HepG2 (cell line): ENCODE measurements around the gene CPEB2. TPM values are rescaled to one million over a fixed set of nuclear protein-coding genes. Genes with fewer than 3 reads are reported as not detected.
A peak's percentile ranks its signal among the peaks of the same experiment; 100 is the strongest.

ENCODE experiments used
- ATAC-seq: fragments of 200-7000 bp; cut with Tn5 transposase; 3 replicates; pipeline ENCODE4 v1.9.1; 2020; ENCODE audit warnings: mild to moderate bottlenecking, moderate library complexity
- BruUV-seq: library from RNA; stranded (reverse); fragments of 400-500 nt; replicated peaks from 2 replicates; lab custom pipeline; 2021; lab: Mats Ljungman, UMichigan
- CTCF ChIA-PET: fragments of 300-600 bp; formaldehyde crosslinking; extraction: SDS; loops from one replicate; lab custom pipeline; 2021; ENCODE audit warnings: low total read pairs, inconsistent platforms, low intra/inter-chr PET ratio; lab: Yijun Ruan, JAX
- POLR2A ChIA-PET: fragments of 350-600 bp; sonication (Branson Sonifier 250); formaldehyde crosslinking; loops from one replicate; lab custom pipeline; 2020; ENCODE audit warnings: antibody characterized with exemption, inconsistent platforms; lab: Yijun Ruan, JAX
- DNase-seq: peaks from one replicate; pipeline ENCODE4 v3.0.0-alpha.2; 2015; ENCODE audit warnings: low spot score
- FAIRE-seq: peaks from 3 replicates; lab custom pipeline; 2011; peaks lifted over from hg19 to GRCh38; lab: Jason Lieb, UNC
- H2AFZ ChIP-seq: one replicate; pipeline ENCODE4 v1.6.1; 2011; ENCODE audit warnings: low read length, inconsistent platforms
- H3K27ac ChIP-seq: fragments of 300-600 bp; 3 replicates; pipeline ENCODE4 v1.8.0; 2011; ENCODE audit warnings: mixed run types, mild to moderate bottlenecking, mixed read lengths, low read length, inconsistent platforms; ENCODE audit not compliant: insufficient read depth; ENCODE audit errors: extremely low read length
- H3K27me3 ChIP-seq, 2 experiments: fragments of 200-600 bp in 1 of 2; 2 replicates in 1 of 2; 3 replicates in 1 of 2; pipeline versions ENCODE4 v1.6.0 to v1.8.0; 2011; ENCODE audit warnings: low read length in 2 of 2, mild to moderate bottlenecking in 2 of 2, moderate library complexity in 2 of 2, inconsistent platforms in 1 of 2; ENCODE audit not compliant: insufficient read depth in 2 of 2, control insufficient read depth in 1 of 2
- H3K36me3 ChIP-seq, 2 experiments: fragments of 200-600 bp in 1 of 2; replicated peaks in 1 of 2; 2 replicates in 1 of 2; 3 replicates in 1 of 2; pipeline versions ENCODE4 v1.5.1 to v1.8.0; 2011; ENCODE audit warnings: low read length in 2 of 2, inconsistent platforms in 1 of 2; ENCODE audit not compliant: insufficient read depth in 2 of 2, control insufficient read depth in 1 of 2
- H3K4me1 ChIP-seq: 2 replicates; pipeline ENCODE4 v1.5.1; 2012; ENCODE audit warnings: low read length, inconsistent platforms; ENCODE audit not compliant: insufficient read depth
- H3K4me2 ChIP-seq: 2 replicates; pipeline ENCODE4 v1.6.0; 2011; ENCODE audit warnings: low read depth, low read length, inconsistent platforms
- H3K4me3 ChIP-seq, 3 experiments: fragments of 200-600 bp in 1 of 3; sonication (generic), shearing (Covaris generic) in 1 of 3; replicated peaks in 1 of 3; 2 replicates each; pipeline ENCODE4 v1.5.1; 2011 to 2016; ENCODE audit warnings: low read length in 3 of 3, inconsistent platforms in 2 of 3, low read depth in 2 of 3, mild to moderate bottlenecking in 2 of 3, control low read depth in 1 of 3, mixed read lengths in 1 of 3; ENCODE audit not compliant: insufficient read depth in 1 of 3
- H3K79me2 ChIP-seq: one replicate; pipeline ENCODE4 v1.6.1; 2011; ENCODE audit warnings: low read length, inconsistent platforms; ENCODE audit not compliant: insufficient read depth
- H3K9ac ChIP-seq: 2 replicates; pipeline ENCODE4 v1.6.0; 2011; ENCODE audit warnings: mild to moderate bottlenecking, low read depth, low read length, inconsistent platforms; ENCODE audit not compliant: insufficient read depth
- H3K9me3 ChIP-seq: 2 replicates; pipeline ENCODE4 v1.5.1; 2012; ENCODE audit warnings: mild to moderate bottlenecking, low read length
- H4K20me1 ChIP-seq: 2 replicates; pipeline ENCODE4 v1.6.0; 2011; ENCODE audit warnings: inconsistent platforms, mild to moderate bottlenecking, low read length, moderate library complexity; ENCODE audit not compliant: insufficient read depth
- ARID3A ChIP-seq: IDR thresholded peaks from 2 replicates; pipeline ENCODE4 v1.6.1; 2012; ENCODE audit warnings: low read depth, low read length, improper control_type of control experiment
- ARNT ChIP-seq: fragments of 450-650 bp; IDR thresholded peaks from 2 replicates; pipeline ENCODE4 v1.6.1; 2017
- ATF3 ChIP-seq: sonication (generic); formaldehyde crosslinking; IDR thresholded peaks from 2 replicates; pipeline ENCODE4 v1.4.0; 2020; ENCODE audit warnings: missing genetic modification reagents
- CC2D1A ChIP-seq: sonication (generic); formaldehyde crosslinking; IDR thresholded peaks from 2 replicates; pipeline ENCODE4 v1.8.1; 2023; ENCODE audit warnings: mild to moderate bottlenecking, missing genetic modification reagents
- FOXK1 ChIP-seq: sonication (generic); formaldehyde crosslinking; IDR thresholded peaks from 2 replicates; pipeline ENCODE4 v1.4.0; 2020; ENCODE audit warnings: low read depth, missing genetic modification reagents, borderline replicate concordance
- GLMP ChIP-seq: sonication (generic); formaldehyde crosslinking; IDR thresholded peaks from 2 replicates; pipeline ENCODE4 v1.9.0; 2021; ENCODE audit warnings: missing genetic modification reagents, mild to moderate bottlenecking, borderline replicate concordance
- HOXD1 ChIP-seq: sonication (generic); formaldehyde crosslinking; IDR thresholded peaks from 2 replicates; pipeline ENCODE4 v1.5.0; 2020; ENCODE audit warnings: missing genetic modification reagents
- KLF11 ChIP-seq: IDR thresholded peaks from 2 replicates; pipeline ENCODE4 v1.6.1; 2016; ENCODE audit warnings: missing compliant biosample characterization
- MED13 ChIP-seq: sonication (generic); formaldehyde crosslinking; IDR thresholded peaks from 2 replicates; pipeline ENCODE4 v1.5.0; 2020; ENCODE audit warnings: missing genetic modification reagents
- RERE ChIP-seq: IDR thresholded peaks from 2 replicates; pipeline ENCODE4 v1.6.1; 2016; ENCODE audit warnings: low read depth, missing genetic modification reagents, missing compliant biosample characterization
- TEF ChIP-seq: sonication (generic); formaldehyde crosslinking; IDR thresholded peaks from 2 replicates; pipeline ENCODE4 v1.5.0; 2020; ENCODE audit warnings: missing genetic modification reagents
- TMF1 ChIP-seq: sonication (generic); formaldehyde crosslinking; IDR thresholded peaks from 2 replicates; pipeline ENCODE4 v1.8.1; 2022; ENCODE audit warnings: low read depth, missing genetic modification reagents
- ZMAT3 ChIP-seq: sonication (generic); formaldehyde crosslinking; conservative IDR thresholded peaks from 2 replicates; pipeline ENCODE4 v1.7.0; 2021; ENCODE audit warnings: missing genetic modification reagents
- ZNF670 ChIP-seq: sonication (generic); formaldehyde crosslinking; IDR thresholded peaks from 2 replicates; pipeline ENCODE4 v1.8.0; 2022; ENCODE audit warnings: mild to moderate bottlenecking, missing genetic modification reagents, borderline replicate concordance
- ZNF816 ChIP-seq: sonication (generic); formaldehyde crosslinking; IDR thresholded peaks from 2 replicates; pipeline ENCODE4 v1.8.0; 2022; ENCODE audit warnings: missing genetic modification reagents, mild to moderate bottlenecking, borderline replicate concordance
- ZSCAN30 ChIP-seq: sonication (generic); formaldehyde crosslinking; IDR thresholded peaks from 2 replicates; pipeline ENCODE4 v1.5.0; 2020; ENCODE audit warnings: mild to moderate bottlenecking, missing genetic modification reagents
- in situ Hi-C: cut with HindIII; loops from 2 replicates; pipeline ENCODE4 v1.10.0; 2017; ENCODE audit warnings: low pct_unique_long_range_greater_than_20kb; ENCODE audit not compliant: extremely low pct_ligation_motif_present
- intact Hi-C: fragments of 100-400 bp; cut with micrococcal nuclease; formaldehyde crosslinking; loops from one replicate; pipeline ENCODE4 v1.10.0; 2022; ENCODE audit not compliant: unreplicated experiment
- polyA plus RNA-seq, 8 experiments: library from polyadenylated mRNA; depleted of rRNA in 3 of 8; stranded (reverse) in 7 of 8; unstranded in 1 of 8; fragments of >200 nt; fragmentation: Illumina TruSeq in 4 of 8; extraction: Trizol in 4 of 8; gene quantifications; 2 replicates each; pipeline versions ENCODE4 v1.2.1 to v1.2.3, GENCODE V29; 2011 to 2016; ENCODE audit warnings: low read depth in 4 of 8, missing spikeins in 1 of 8, mixed read lengths in 1 of 8; ENCODE audit not compliant: insufficient read depth in 1 of 8
- total RNA-seq, 5 experiments: library from RNA; depleted of rRNA; stranded (reverse); fragments of >200 nt; fragmentation: Illumina TruSeq; extraction: Trizol; gene quantifications; 2 replicates each; pipeline ENCODE4 v1.2.3, GENCODE V29; 2016; ENCODE audit warnings: low read depth in 1 of 5

CPEB2 gene
- total and polyA plus RNA-seq, 2 of the 13 experiments (the other 11 are each of a cell fraction or from before 2014, with no cell fraction given): 2.0 to 2.5 TPM

GRCh38 chr4:15035159-15035558, 32.9 kb downstream of the CPEB2 start:
- FAIRE-seq: no peak
- ChIA-PET CTCF (no interaction called here), POLR2A (no interaction called here)
- H2AFZ ChIP-seq: no peak overlapping the region
- no peaks in the 10 kb centered on the region for H3K9me3 ChIP-seq
- H3K27me3 ChIP-seq: no peaks in the 10 kb centered on the region
- BruUV-seq: no TSS peak
- peak; percentile 25 for DNase-seq
- H4K20me1 ChIP-seq: no peaks in the 10 kb centered on the region
- in situ Hi-C loops (no loop called here), intact Hi-C loops (no loop called here)
- no peak overlapping the region for H3K4me2 ChIP-seq
- no peak for ATAC-seq
- no peaks in the 10 kb centered on the region for H3K79me2 ChIP-seq
- peaks cover 0 to 8% of the 10 kb centered on the region in 2 experiments; a peak in 1 of 5 replicates for H3K36me3 ChIP-seq
- no peak overlapping the region for H3K27ac ChIP-seq
- no peak overlapping the region for H3K4me3 ChIP-seq
- H3K9ac ChIP-seq: no peak overlapping the region
- no peaks in the 10 kb centered on the region; the same call in 1 of the 2 replicates for H3K4me1 ChIP-seq
- TF ChIP-seq ZSCAN30 (no peak), ARID3A (no peak), KLF11 (CRISPR knock-in tag) (no peak), HOXD1 (no peak), ATF3 (CRISPR knock-in tag) (no peak), GLMP (CRISPR knock-in tag) (no peak), TEF (CRISPR knock-in tag) (no peak), MED13 (CRISPR knock-in tag) (no peak), FOXK1 (CRISPR knock-in tag) (no peak), ARNT (no peak), CC2D1A (CRISPR knock-in tag) (no peak), ZNF816 (CRISPR knock-in tag) (no peak), RERE (no peak), TMF1 (CRISPR knock-in tag) (no peak), ZNF670 (CRISPR knock-in tag) (no peak), ZMAT3 (CRISPR knock-in tag) (no peak)
